Gastroesophageal sphincter (tissue), 3 donors: ENCODE data around the gene PPP2R5D.

ENCODE experiments used
- CTCF ChIP-seq, 4 experiments: fragments of 200-600 bp in 2 of 4; fragments of 450-650 bp in 2 of 4; sonication (generic) in 1 of 4; IDR thresholded peaks; one replicate each; pipeline ENCODE4 v1.5.1; 2017 to 2019; ENCODE audit warnings: antibody characterized with exemption in 4 of 4, mild to moderate bottlenecking in 2 of 4, moderate library complexity in 2 of 4
- EP300 ChIP-seq: sonication (generic); formaldehyde crosslinking; IDR thresholded peaks from one replicate; pipeline ENCODE4 v1.6.1; 2017; ENCODE audit warnings: antibody characterized with exemption, mild to moderate bottlenecking
- POLR2A ChIP-seq, 2 donors: fragments of 450-650 bp; IDR thresholded peaks; one replicate each; pipeline ENCODE4 v1.6.1; 2017; ENCODE audit warnings: antibody characterized with exemption in 2 of 2, mild to moderate bottlenecking in 2 of 2, moderate library complexity in 1 of 2
- POLR2AphosphoS5 ChIP-seq: sonication (generic); formaldehyde crosslinking; IDR thresholded peaks from one replicate; pipeline ENCODE4 v1.6.1; 2017; ENCODE audit warnings: antibody characterized with exemption

- no peak for TF ChIP-seq CTCF (IDR thresholded peaks at IDR 0.05)
- TF ChIP-seq POLR2AphosphoS5 = no peak
- no peak for TF ChIP-seq POLR2A (IDR thresholded peaks at IDR 0.05)
- TF ChIP-seq EP300 = no peak
Measured at GRCh38 chr6:43013097-43013842, 28.9 kb downstream of the PPP2R5D start.
